Measurements from ENCODE around the gene SNAPC4. TPM values are rescaled to one million over a fixed set of nuclear protein-coding genes. Genes with fewer than 3 reads are reported as not detected.
"Not testable (repeated sequence)": the region's sequence is repeated elsewhere in the genome, so short reads cannot be mapped to it uniquely, and the experiment has no call there.

The SNAPC4 gene
- polyA plus RNA-seq, 3 donors: 9.5 to 12.1 (median 9.7) TPM

DNA sequence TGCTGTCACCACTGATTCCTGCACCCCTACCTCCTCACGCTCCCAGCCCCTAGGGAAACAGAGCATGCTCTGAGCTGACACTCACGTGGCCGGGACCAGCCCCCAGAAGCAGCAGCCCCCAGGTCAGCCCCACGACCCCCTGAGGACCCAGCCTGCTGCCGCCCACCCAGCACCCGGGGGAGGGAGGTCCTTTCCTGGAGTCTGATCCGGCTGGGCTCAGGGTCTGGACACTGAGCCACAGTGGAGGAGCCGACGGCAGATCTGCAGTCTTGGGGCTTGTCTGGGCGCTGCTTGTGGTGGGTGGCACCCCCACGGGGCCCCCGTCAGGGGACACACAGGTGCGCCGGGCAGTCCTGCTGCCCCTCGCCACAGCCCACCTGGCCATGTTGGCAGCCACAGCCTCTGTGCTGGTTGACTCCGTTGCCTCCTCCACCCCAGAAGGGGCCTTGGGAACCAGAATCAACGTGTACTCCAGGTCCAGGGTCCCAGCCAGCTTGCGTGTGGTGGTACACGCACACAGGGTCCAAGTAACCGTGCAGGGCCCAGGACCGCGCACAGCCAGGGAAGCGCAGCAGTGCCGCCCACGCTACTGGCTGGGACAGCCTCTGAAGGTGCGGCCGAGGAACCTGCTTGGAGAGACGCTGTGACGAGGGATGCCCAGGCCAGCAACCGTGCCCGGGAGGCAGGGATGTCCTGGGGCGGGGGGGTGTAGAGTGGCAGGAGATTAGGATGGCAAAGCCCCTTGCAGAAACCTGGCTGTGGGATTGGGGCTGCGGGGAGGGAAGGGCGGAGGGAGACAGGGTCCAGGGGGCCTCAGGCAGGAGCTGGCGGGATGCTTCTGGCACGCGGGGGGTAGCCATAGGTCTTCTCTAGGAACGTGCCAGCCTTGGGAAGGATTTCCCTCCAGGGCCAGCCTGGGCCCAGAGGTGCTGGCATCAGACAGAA lies 39.9 kb downstream of the SNAPC4 start:
- no peak for DNase-seq (ENCODE audit: low read depth in 3 of 3, low spot score in 2 of 3)

GRCh38 chr9:136358888-136359287 lies 41.1 kb downstream of the SNAPC4 start:
- no peak for DNase-seq (ENCODE audit: low read depth in 3 of 3, low spot score in 2 of 3)

- DNase-seq (ENCODE audit: low read depth in 3 of 3, low spot score in 2 of 3): no peak
These were observed 42.0 kb downstream of the SNAPC4 start for GRCh38 chr9:136358016-136358415.

DNA sequence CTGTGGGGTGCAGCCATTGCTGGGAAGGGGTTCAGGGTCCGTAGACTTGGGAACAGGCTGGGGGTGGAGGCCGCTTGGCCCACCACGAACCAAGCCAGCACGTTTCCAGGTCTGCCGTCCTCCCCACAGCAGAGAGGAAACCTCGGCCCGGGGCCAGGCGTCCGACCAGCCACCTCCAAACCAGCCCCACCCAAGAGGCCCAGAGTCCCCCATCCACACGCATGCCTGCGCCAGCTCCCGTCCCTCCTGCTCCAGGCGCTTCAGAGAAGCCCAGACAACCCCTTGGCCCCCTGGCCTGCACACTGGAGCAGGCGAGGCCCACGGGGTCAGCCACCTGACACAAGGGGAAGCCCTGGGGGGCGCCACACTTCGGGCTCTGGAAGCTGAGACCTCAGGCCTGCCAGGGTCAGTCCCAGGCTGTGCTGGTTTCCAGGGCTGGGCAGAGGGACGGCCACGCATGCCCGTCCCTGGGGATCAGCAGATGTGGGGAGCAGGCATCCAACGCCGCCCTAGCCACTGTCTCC lies 42.7 kb downstream of the SNAPC4 start:
- no peak for DNase-seq (ENCODE audit: low read depth in 3 of 3, low spot score in 2 of 3)

DNA sequence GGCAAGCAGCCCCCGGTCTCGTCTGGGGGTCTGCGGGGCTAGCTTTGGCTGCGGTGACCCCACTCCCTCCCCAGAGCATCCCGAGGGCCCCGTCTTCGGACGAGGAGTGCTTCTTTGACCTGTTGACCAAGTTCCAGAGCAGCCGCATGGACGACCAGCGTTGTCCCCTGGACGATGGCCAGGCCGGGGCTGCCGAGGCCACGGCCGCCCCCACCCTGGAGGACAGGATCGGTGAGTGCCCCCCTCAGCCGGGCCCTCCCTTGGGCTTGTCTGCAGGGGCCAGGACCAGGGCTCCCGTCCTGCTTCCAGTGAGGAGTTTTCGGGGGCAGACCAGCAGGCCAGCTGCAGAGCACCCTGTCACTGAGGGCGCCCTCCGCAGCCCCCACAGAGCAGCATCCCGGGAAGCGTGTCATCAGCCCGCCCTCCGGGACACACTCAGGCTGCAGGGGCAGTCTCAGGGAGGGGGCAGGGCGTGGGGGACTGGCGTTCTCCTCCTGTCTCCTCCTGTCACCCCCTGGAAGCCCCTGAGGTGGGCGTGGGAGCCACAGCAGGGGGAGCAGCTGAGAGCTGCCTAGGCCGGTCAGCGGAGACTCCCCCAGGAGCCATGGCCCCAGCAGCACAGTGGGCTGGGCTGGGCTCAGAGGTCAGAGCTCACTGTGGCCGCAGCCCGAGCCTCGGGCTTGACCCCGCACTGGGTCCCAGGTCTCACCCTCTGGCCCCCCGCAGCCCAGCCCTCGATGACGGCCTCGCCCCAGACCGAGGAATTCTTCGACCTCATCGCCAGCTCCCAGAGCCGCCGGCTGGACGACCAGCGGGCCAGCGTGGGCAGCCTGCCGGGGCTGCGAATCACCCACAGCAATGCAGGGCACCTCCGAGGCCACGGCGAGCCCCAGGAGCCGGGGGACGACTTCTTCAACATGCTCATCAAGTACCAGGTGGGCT lies 44.1 kb downstream of the SNAPC4 start:
- DNase-seq (ENCODE audit: low read depth in 3 of 3, low spot score in 2 of 3): no peak

- no peak for DNase-seq (ENCODE audit: low read depth in 3 of 3, low spot score in 2 of 3)
These were observed 45.3 kb downstream of the SNAPC4 start for GRCh38 chr9:136354592-136355085.

GRCh38 chr9:136353757-136354488 lies 46.0 kb downstream of the SNAPC4 start:
- DNase-seq (ENCODE audit: low read depth in 3 of 3, low spot score in 2 of 3): no peak

GRCh38 chr9:136353088-136353487 lies 46.9 kb downstream of the SNAPC4 start:
- no peak for DNase-seq (ENCODE audit: low read depth in 3 of 3, low spot score in 2 of 3)

- DNase-seq (ENCODE audit: low read depth in 3 of 3, low spot score in 2 of 3): no peak
These were observed 47.3 kb downstream of the SNAPC4 start for GRCh38 chr9:136352682-136353081.

GRCh38 chr9:136351868-136352267 lies 48.1 kb downstream of the SNAPC4 start:
- not testable (repeated sequence) for DNase-seq (ENCODE audit: low read depth in 3 of 3, low spot score in 2 of 3)

DNA sequence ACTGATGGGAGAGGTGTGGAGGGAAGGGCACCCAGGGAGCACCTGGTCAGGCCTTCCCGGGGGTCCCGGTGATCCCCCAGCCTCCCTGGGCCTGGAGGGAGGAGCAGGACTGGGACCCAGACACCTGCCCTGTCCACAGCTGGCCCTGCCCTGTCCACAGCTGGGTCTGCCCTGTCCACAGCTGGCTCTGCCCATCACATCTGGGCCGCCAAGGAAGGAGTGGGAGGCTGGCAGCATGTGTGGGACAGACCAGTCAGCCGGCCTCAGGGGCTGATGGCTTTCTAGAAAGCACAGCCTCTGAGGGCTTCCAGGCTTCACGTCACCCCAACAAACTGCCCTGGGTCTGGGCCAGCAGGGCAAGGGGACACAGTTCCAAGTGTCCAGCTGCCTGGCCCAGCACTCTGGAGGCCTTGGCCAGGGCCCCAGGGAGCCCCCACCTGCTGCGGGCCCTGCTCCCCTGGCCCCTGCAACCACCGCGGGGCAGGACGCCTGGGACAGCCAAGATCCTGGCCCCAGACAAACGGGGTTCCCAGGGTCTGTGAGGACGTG lies 48.6 kb downstream of the SNAPC4 start:
- no peak for DNase-seq (ENCODE audit: low read depth in 3 of 3, low spot score in 2 of 3)

Other genes starting within 250 kb of the SNAPC4 start
- not detected for gene LHX3, start 195.0 kb downstream of the SNAPC4 start, polyA plus RNA-seq (ENCODE audit: insufficient read length in 3 of 3)
- gene QSOX2, start 154.4 kb downstream of the SNAPC4 start, polyA plus RNA-seq (ENCODE audit: insufficient read length in 3 of 3): 10 to 100 TPM; 13.9 to 18.8 (median 14.2) TPM
- gene CCDC187, start 96.1 kb downstream of the SNAPC4 start, polyA plus RNA-seq (ENCODE audit: insufficient read length in 3 of 3): 1 to 10 TPM; 1.3 to 1.7 (median 1.4) TPM
- gene GPSM1, start 72.6 kb downstream of the SNAPC4 start, polyA plus RNA-seq (ENCODE audit: insufficient read length in 3 of 3): 10 to 100 TPM; 22.2 to 22.9 (median 22.7) TPM
- gene DNLZ, start 36.4 kb downstream of the SNAPC4 start, polyA plus RNA-seq (ENCODE audit: insufficient read length in 3 of 3): 10 to 100 TPM in 1 of 3 donors, 1 to 10 TPM in 2; 3.2 to 16.1 (median 4.8) TPM
- 1 to 10 TPM; 1.5 to 1.7 (median 1.7) TPM for gene CARD9, start 26.5 kb downstream of the SNAPC4 start, polyA plus RNA-seq (ENCODE audit: insufficient read length in 3 of 3)
- gene ENTR1, start 10.4 kb upstream of the SNAPC4 start, polyA plus RNA-seq (ENCODE audit: insufficient read length in 3 of 3): 10 to 100 TPM; 37.6 to 46.7 (median 40.7) TPM
- 10 to 100 TPM; 66.9 to 70.7 (median 69.3) TPM for gene PMPCA, start 10.5 kb upstream of the SNAPC4 start, polyA plus RNA-seq (ENCODE audit: insufficient read length in 3 of 3)
- gene INPP5E, start 39.7 kb upstream of the SNAPC4 start, polyA plus RNA-seq (ENCODE audit: insufficient read length in 3 of 3): 10 to 100 TPM in 2 of 3 donors, 1 to 10 TPM in 1; 9.7 to 11.0 (median 10.7) TPM
- 10 to 100 TPM; 48.7 to 58.0 (median 56.8) TPM for gene SEC16A, start 82.9 kb upstream of the SNAPC4 start, polyA plus RNA-seq (ENCODE audit: insufficient read length in 3 of 3)
- 10 to 100 TPM; 21.0 to 24.5 (median 22.3) TPM for gene NOTCH1, start 145.9 kb upstream of the SNAPC4 start, polyA plus RNA-seq (ENCODE audit: insufficient read length in 3 of 3)